K562 (cell line): Measurements from ENCODE around the gene PRICKLE3. TPM values are rescaled to one million over a fixed set of nuclear protein-coding genes. Genes with fewer than 3 reads are reported as not detected.

Experiments
- CC2D1A ChIP-seq: fragments of 450-650 bp; IDR thresholded peaks from 2 replicates; pipeline ENCODE4 v1.6.1; 2017; ENCODE audit warnings: mild to moderate bottlenecking
- COPS2 ChIP-seq: fragments of 450-650 bp; conservative IDR thresholded peaks from 2 replicates; pipeline ENCODE4 v1.6.1; 2016; ENCODE audit warnings: mild to moderate bottlenecking, moderate library complexity
- E2F3 ChIP-seq: fragments of 250-450 bp; sonication (Bioruptor Pico); IDR thresholded peaks from 2 replicates; pipeline ENCODE4 v1.4.0; 2020; ENCODE audit warnings: mild to moderate bottlenecking
- ETS1 ChIP-seq: conservative IDR thresholded peaks from 2 replicates; pipeline ENCODE4 v1.6.1; 2011; ENCODE audit warnings: low read depth, mild to moderate bottlenecking, low read length; ENCODE audit not compliant: control insufficient read depth
- ETV5 ChIP-seq: sonication (generic); formaldehyde crosslinking; IDR thresholded peaks from 2 replicates; pipeline ENCODE4 v1.4.0; 2020; ENCODE audit warnings: low read depth, mild to moderate bottlenecking, missing genetic modification reagents
- JUNB ChIP-seq: fragments of 450-650 bp; formaldehyde crosslinking; conservative IDR thresholded peaks from 2 replicates; pipeline ENCODE4 v1.4.0; 2020; ENCODE audit warnings: mild to moderate bottlenecking
- MCM2 ChIP-seq: fragments of 450-650 bp; IDR thresholded peaks from 2 replicates; pipeline ENCODE4 v1.6.1; 2017; ENCODE audit warnings: low read depth, mild to moderate bottlenecking
- PRPF4 ChIP-seq: fragments of 200-400 bp; formaldehyde crosslinking; IDR thresholded peaks from one replicate; pipeline ENCODE4 v1.6.1; 2017; ENCODE audit warnings: low read length, low read depth, mild to moderate bottlenecking; ENCODE audit not compliant: insufficient read depth, poor library complexity, severe bottlenecking
- SIN3A ChIP-seq, 2 experiments: fragments of 150-350 bp in 1 of 2; IDR thresholded peaks; 2 replicates each; pipeline ENCODE4 v1.6.1; 2011 to 2016; ENCODE audit warnings: borderline replicate concordance in 2 of 2, low read depth in 2 of 2, low read length in 2 of 2, mild to moderate bottlenecking in 2 of 2, moderate library complexity in 2 of 2; ENCODE audit not compliant: control insufficient read depth in 1 of 2
- SNRNP70 ChIP-seq: fragments of 200-400 bp; formaldehyde crosslinking; optimal IDR thresholded peaks from 2 replicates; pipeline ENCODE3; 2017; ENCODE audit warnings: low read depth, low read length
- SP2 ChIP-seq: IDR thresholded peaks from 2 replicates; pipeline ENCODE4 v1.6.1; 2011; ENCODE audit warnings: mild to moderate bottlenecking, low read depth, low read length, moderate library complexity; ENCODE audit not compliant: poor library complexity, severe bottlenecking; ENCODE audit errors: extremely low read depth
- SUPT5H ChIP-seq: fragments of 450-650 bp; IDR thresholded peaks from 2 replicates; pipeline ENCODE4 v1.6.1; 2016
- TAF7 ChIP-seq: fragments of 450-650 bp; IDR thresholded peaks from 2 replicates; pipeline ENCODE4 v1.6.1; 2016; ENCODE audit warnings: missing genetic modification characterization, missing compliant biosample characterization
- TBP ChIP-seq: optimal IDR thresholded peaks from 2 replicates; pipeline ENCODE3; 2011; ENCODE audit warnings: low read depth, low read length, improper control_type of control experiment
- TFAP4 ChIP-seq: sonication (generic); formaldehyde crosslinking; IDR thresholded peaks from 2 replicates; pipeline ENCODE4 v1.8.0; 2022; ENCODE audit warnings: missing genetic modification reagents, mild to moderate bottlenecking, moderate library complexity, borderline replicate concordance
- ZNF124 ChIP-seq: sonication (generic); formaldehyde crosslinking; IDR thresholded peaks from 2 replicates; pipeline ENCODE4 v1.8.1; 2022; ENCODE audit warnings: missing genetic modification reagents
- ZNF239 ChIP-seq: fragments of 250-450 bp; sonication (Bioruptor Pico); IDR thresholded peaks from 2 replicates; pipeline ENCODE4 v1.4.0; 2020; ENCODE audit warnings: mild to moderate bottlenecking
- ZNF407 ChIP-seq: fragments of 450-650 bp; IDR thresholded peaks from 2 replicates; pipeline ENCODE4 v1.6.1; 2016; ENCODE audit warnings: low read depth
- polyA plus RNA-seq, 8 experiments: library from polyadenylated mRNA; depleted of rRNA in 4 of 8; stranded (reverse) in 5 of 8; unstranded in 3 of 8; fragments of >200 nt; fragmentation: Nextera tagmentation in 2 of 8; fragmentation: Illumina TruSeq in 1 of 8; extraction: Ambion mirVana in 2 of 8; extraction: Trizol in 1 of 8; gene quantifications; 2 replicates each; pipeline versions ENCODE4 v1.2.1 to v1.2.3, GENCODE V29; 2011 to 2014; ENCODE audit warnings: inconsistent platforms in 1 of 8, missing spikeins in 1 of 8
- total RNA-seq, 7 experiments: library from RNA; depleted of rRNA in 6 of 7; stranded (reverse); fragments of >200 nt in 6 of 7; fragmentation: Illumina TruSeq in 2 of 7; extraction: Trizol in 2 of 7; gene quantifications; 2 replicates each; pipeline versions ENCODE4 v1.2.1 to v1.2.3, GENCODE V29; 2011 to 2021; ENCODE audit warnings: low replicate concordance in 1 of 7

Gene PRICKLE3
- total and polyA plus RNA-seq, 9 of the 15 experiments (the other 6 are each of a cell fraction or from before 2014, with no cell fraction given), result 1.1 to 44.3 (median 14.0) TPM

GRCh38 chrX:49176421-49177326 lies 9.5 kb downstream of the PRICKLE3 start (continued):
- TF ChIP-seq ZNF407 (no peak), CC2D1A (no peak), SIN3A (IDR thresholded peaks at IDR 0.05; ENCODE audit: borderline replicate concordance in 2 of 2, control insufficient read depth in 1 of 2, low read depth in 2 of 2, low read length in 2 of 2) (no peak), COPS2 (no peak), SP2 (no peak), E2F3 (CRISPR knock-in tag) (no peak), TFAP4 (CRISPR knock-in tag) (no peak), SUPT5H (peak; percentile 50), ZNF124 (CRISPR knock-in tag) (no peak), ETS1 (0 out of 2 replicates have a peak, but pooled peaks have one; percentile 29), SNRNP70 (no peak), TAF7 (tag) (no peak), MCM2 (no peak), ETV5 (CRISPR knock-in tag) (no peak), TBP (no peak), PRPF4 (no peak), JUNB (CRISPR knock-in tag) (no peak), ZNF239 (CRISPR knock-in tag) (no peak)
